WTC11 (cell line): ENCODE data around the gene ENTREP1. TPM values are rescaled to one million over a fixed set of nuclear protein-coding genes. Genes with fewer than 3 reads are reported as not detected.

Experiments used
- ATAC-seq: fragments of 200-7000 bp; cut with Tn5 transposase; 2 replicates; pipeline ENCODE4 v1.10.0; 2021; ENCODE audit warnings: mild to moderate bottlenecking, moderate library complexity
- CTCF ChIA-PET: fragments of 300-600 bp; sonication (Branson Sonifier 250); formaldehyde crosslinking; loops from one replicate; lab custom pipeline; 2021; ENCODE audit warnings: antibody characterized with exemption; lab: Charles Lee
- POLR2A ChIA-PET: fragments of 350-600 bp; sonication (Branson Sonifier 250); formaldehyde crosslinking; loops from one replicate; lab custom pipeline; 2021; ENCODE audit warnings: antibody characterized with exemption; lab: Charles Lee
- DNase-seq: peaks from one replicate; pipeline ENCODE4 v3.0.0; 2021; ENCODE audit warnings: low spot score
- H3K27ac Mint-ChIP-seq: 2 replicates; pipeline ENCODE4 v1.8.0; 2021; ENCODE audit warnings: mixed read lengths
- H3K27me3 Mint-ChIP-seq: 2 replicates; pipeline ENCODE4 v1.8.0; 2021; ENCODE audit warnings: low read depth, mild to moderate bottlenecking, moderate library complexity, mixed read lengths
- H3K36me3 Mint-ChIP-seq: 2 replicates; pipeline ENCODE4 v1.8.0; 2021; ENCODE audit warnings: mixed read lengths
- H3K4me1 Mint-ChIP-seq: 2 replicates; pipeline ENCODE4 v1.8.0; 2022; ENCODE audit warnings: mixed read lengths
- H3K4me3 Mint-ChIP-seq: 2 replicates; pipeline ENCODE4 v1.8.0; 2021; ENCODE audit warnings: mild to moderate bottlenecking, moderate library complexity, mixed read lengths
- H3K9me3 Mint-ChIP-seq: 2 replicates; pipeline ENCODE4 v1.8.0; 2021; ENCODE audit warnings: mixed read lengths
- ATF1 ChIP-seq: sonication (generic); formaldehyde crosslinking; IDR thresholded peaks from 2 replicates; pipeline ENCODE4 v1.8.1; 2023; ENCODE audit warnings: mild to moderate bottlenecking, moderate library complexity, missing genetic modification reagents
- FOXK1 ChIP-seq: sonication (generic); formaldehyde crosslinking; IDR thresholded peaks from 2 replicates; pipeline ENCODE4 v1.8.0; 2022; ENCODE audit warnings: mild to moderate bottlenecking, moderate library complexity, missing genetic modification reagents
- FOXP1 ChIP-seq: sonication (generic); formaldehyde crosslinking; IDR thresholded peaks from 2 replicates; pipeline ENCODE4 v1.8.0; 2022; ENCODE audit warnings: missing genetic modification reagents, mild to moderate bottlenecking, moderate library complexity, borderline replicate concordance
- GTF2I ChIP-seq: fragments of 250-450 bp; sonication (Bioruptor Pico); conservative IDR thresholded peaks from 2 replicates; pipeline ENCODE4 v1.4.0; 2021; ENCODE audit warnings: mild to moderate bottlenecking
- HMGA2 ChIP-seq: fragments of 250-450 bp; sonication (Bioruptor Pico); IDR thresholded peaks from 2 replicates; pipeline ENCODE4 v1.4.0; 2021; ENCODE audit warnings: mild to moderate bottlenecking, moderate library complexity
- IRF2 ChIP-seq: sonication (generic); formaldehyde crosslinking; IDR thresholded peaks from 2 replicates; pipeline ENCODE4 v1.8.0; 2022; ENCODE audit warnings: low read depth, missing genetic modification reagents, borderline replicate concordance
- JUN ChIP-seq: sonication (generic); formaldehyde crosslinking; IDR thresholded peaks from 2 replicates; pipeline ENCODE4 v1.8.0; 2023; ENCODE audit warnings: mild to moderate bottlenecking, missing genetic modification reagents
- NFATC4 ChIP-seq: fragments of 250-450 bp; sonication (Bioruptor Pico); IDR thresholded peaks from 2 replicates; pipeline ENCODE4 v1.9.0; 2021; ENCODE audit warnings: mild to moderate bottlenecking
- NFYB ChIP-seq: sonication (generic); formaldehyde crosslinking; conservative IDR thresholded peaks from 2 replicates; pipeline ENCODE4 v1.8.0; 2022; ENCODE audit warnings: low read depth, missing genetic modification reagents
- NR1H2 ChIP-seq: sonication (generic); formaldehyde crosslinking; IDR thresholded peaks from 2 replicates; pipeline ENCODE4 v1.9.0; 2021; ENCODE audit warnings: mild to moderate bottlenecking, moderate library complexity, missing genetic modification reagents
- RORB ChIP-seq: fragments of 250-450 bp; sonication (Bioruptor Pico); IDR thresholded peaks from 2 replicates; pipeline ENCODE4 v1.9.0; 2021; ENCODE audit warnings: mild to moderate bottlenecking
- TEAD1 ChIP-seq: sonication (generic); formaldehyde crosslinking; IDR thresholded peaks from 2 replicates; pipeline ENCODE4 v1.8.0; 2022; ENCODE audit warnings: mild to moderate bottlenecking, missing genetic modification reagents
- TP53 ChIP-seq: sonication (generic); formaldehyde crosslinking; IDR thresholded peaks from 2 replicates; pipeline ENCODE4 v1.8.1; 2023; ENCODE audit warnings: mild to moderate bottlenecking, missing genetic modification reagents
- ZBTB21 ChIP-seq: sonication (generic); formaldehyde crosslinking; IDR thresholded peaks from 2 replicates; pipeline ENCODE4 v1.8.1; 2023; ENCODE audit warnings: mild to moderate bottlenecking, missing genetic modification reagents, borderline replicate concordance
- ZNF219 ChIP-seq: sonication (generic); formaldehyde crosslinking; IDR thresholded peaks from 2 replicates; pipeline ENCODE4 v1.8.0; 2023; ENCODE audit warnings: missing genetic modification reagents, mild to moderate bottlenecking, borderline replicate concordance
- ZNF232 ChIP-seq: sonication (generic); formaldehyde crosslinking; IDR thresholded peaks from 2 replicates; pipeline ENCODE4 v1.8.0; 2022; ENCODE audit warnings: mild to moderate bottlenecking, missing genetic modification reagents
- ZNF396 ChIP-seq: fragments of 250-450 bp; sonication (Bioruptor Pico); IDR thresholded peaks from 2 replicates; pipeline ENCODE4 v1.8.0; 2021; ENCODE audit warnings: mild to moderate bottlenecking, moderate library complexity, borderline replicate concordance
- ZNF423 ChIP-seq: fragments of 250-450 bp; sonication (Bioruptor Pico); IDR thresholded peaks from 2 replicates; pipeline ENCODE4 v2.1.2; 2022; ENCODE audit warnings: mild to moderate bottlenecking, moderate library complexity
- ZNF671 ChIP-seq: fragments of 250-450 bp; sonication (Bioruptor Pico); IDR thresholded peaks from 2 replicates; pipeline ENCODE4 v1.8.0; 2021; ENCODE audit warnings: mild to moderate bottlenecking
- total RNA-seq: library from RNA; stranded (reverse); gene quantifications from 3 replicates; pipeline ENCODE4 v1.2.3, GENCODE V29; 2021
- TF ChIP-seq, protein P1 (sequence below): sonication (generic); formaldehyde crosslinking; IDR thresholded peaks from 2 replicates; pipeline ENCODE4 v1.8.0; 2022; ENCODE audit warnings: mild to moderate bottlenecking, missing genetic modification reagents
- TF ChIP-seq, protein P2 (sequence below): sonication (generic); formaldehyde crosslinking; IDR thresholded peaks from 2 replicates; pipeline ENCODE4 v1.8.0; 2023; ENCODE audit warnings: missing genetic modification reagents
- TF ChIP-seq, protein P3 (sequence below): sonication (generic); formaldehyde crosslinking; IDR thresholded peaks from 2 replicates; pipeline ENCODE4 v1.8.1; 2023; ENCODE audit warnings: mild to moderate bottlenecking, missing genetic modification reagents
- TF ChIP-seq, protein P4 (sequence below): fragments of 200-600 bp; IDR thresholded peaks from 2 replicates; pipeline ENCODE4 v1.8.0; 2022; ENCODE audit warnings: antibody characterized with exemption
- TF ChIP-seq, protein P5 (sequence below): sonication (generic); formaldehyde crosslinking; IDR thresholded peaks from 2 replicates; pipeline ENCODE4 v1.8.1; 2023; ENCODE audit warnings: mild to moderate bottlenecking, missing genetic modification reagents
- TF ChIP-seq, protein P6 (sequence below): fragments of 250-450 bp; sonication (Bioruptor Pico); IDR thresholded peaks from 2 replicates; pipeline ENCODE4 v2.1.2; 2022; ENCODE audit warnings: mild to moderate bottlenecking, moderate library complexity

Gene ENTREP1
- total RNA-seq, 1 experiment from 2014 or later, result 22.4 TPM

DNA sequence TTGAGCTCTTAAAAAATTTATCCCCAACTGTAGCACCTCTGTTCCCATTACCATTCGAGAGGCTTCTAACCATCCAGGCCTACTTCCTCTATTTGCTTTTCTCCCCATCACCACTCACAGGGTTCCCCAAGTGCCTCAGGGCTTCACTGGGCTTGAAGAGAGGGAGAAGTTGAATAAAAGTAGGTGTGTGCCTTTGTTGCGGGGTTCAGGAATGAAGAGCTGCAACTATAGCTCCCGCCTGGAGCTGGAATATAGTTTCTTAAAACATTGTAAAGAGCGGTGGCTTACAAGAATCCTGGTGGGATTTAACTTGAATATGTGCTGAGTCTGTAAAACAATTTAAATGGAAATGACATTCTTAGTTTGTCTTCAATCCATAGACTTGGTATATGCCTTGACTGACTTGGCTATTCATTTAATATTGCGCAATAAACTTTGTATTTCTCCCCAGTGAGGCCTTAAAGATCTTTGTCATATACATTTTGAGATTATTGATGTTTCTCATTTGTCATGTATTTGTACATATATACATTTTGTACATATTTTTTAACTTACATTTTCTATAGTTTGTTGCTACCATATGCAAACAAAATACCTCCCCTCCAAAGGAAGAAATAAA is 7.2 kb downstream of the ENTREP1 start:
- no peaks in the 10 kb centered on the region for H3K27me3 Mint-ChIP-seq
- TF ChIP-seq, protein P1, sequence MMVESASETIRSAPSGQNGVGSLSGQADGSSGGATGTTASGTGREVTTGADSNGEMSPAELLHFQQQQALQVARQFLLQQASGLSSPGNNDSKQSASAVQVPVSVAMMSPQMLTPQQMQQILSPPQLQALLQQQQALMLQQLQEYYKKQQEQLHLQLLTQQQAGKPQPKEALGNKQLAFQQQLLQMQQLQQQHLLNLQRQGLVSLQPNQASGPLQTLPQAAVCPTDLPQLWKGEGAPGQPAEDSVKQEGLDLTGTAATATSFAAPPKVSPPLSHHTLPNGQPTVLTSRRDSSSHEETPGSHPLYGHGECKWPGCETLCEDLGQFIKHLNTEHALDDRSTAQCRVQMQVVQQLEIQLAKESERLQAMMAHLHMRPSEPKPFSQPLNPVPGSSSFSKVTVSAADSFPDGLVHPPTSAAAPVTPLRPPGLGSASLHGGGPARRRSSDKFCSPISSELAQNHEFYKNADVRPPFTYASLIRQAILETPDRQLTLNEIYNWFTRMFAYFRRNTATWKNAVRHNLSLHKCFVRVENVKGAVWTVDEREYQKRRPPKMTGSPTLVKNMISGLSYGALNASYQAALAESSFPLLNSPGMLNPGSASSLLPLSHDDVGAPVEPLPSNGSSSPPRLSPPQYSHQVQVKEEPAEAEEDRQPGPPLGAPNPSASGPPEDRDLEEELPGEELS (CRISPR knock-in tag), result no peak
- TF ChIP-seq NFYB (CRISPR knock-in tag), result no peak
- no peak for TF ChIP-seq NR1H2 (CRISPR knock-in tag)
- no peak for TF ChIP-seq ZBTB21
- no peak for TF ChIP-seq RORB
- TF ChIP-seq JUN (CRISPR knock-in tag), result no peak
- no peak for TF ChIP-seq IRF2
- TF ChIP-seq, protein P2, sequence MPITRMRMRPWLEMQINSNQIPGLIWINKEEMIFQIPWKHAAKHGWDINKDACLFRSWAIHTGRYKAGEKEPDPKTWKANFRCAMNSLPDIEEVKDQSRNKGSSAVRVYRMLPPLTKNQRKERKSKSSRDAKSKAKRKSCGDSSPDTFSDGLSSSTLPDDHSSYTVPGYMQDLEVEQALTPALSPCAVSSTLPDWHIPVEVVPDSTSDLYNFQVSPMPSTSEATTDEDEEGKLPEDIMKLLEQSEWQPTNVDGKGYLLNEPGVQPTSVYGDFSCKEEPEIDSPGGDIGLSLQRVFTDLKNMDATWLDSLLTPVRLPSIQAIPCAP (CRISPR knock-in tag), result no peak
- no peak for TF ChIP-seq ZNF232
- TF ChIP-seq, protein P3, sequence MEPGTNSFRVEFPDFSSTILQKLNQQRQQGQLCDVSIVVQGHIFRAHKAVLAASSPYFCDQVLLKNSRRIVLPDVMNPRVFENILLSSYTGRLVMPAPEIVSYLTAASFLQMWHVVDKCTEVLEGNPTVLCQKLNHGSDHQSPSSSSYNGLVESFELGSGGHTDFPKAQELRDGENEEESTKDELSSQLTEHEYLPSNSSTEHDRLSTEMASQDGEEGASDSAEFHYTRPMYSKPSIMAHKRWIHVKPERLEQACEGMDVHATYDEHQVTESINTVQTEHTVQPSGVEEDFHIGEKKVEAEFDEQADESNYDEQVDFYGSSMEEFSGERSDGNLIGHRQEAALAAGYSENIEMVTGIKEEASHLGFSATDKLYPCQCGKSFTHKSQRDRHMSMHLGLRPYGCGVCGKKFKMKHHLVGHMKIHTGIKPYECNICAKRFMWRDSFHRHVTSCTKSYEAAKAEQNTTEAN (CRISPR knock-in tag), result no peak
- no peak for TF ChIP-seq ZNF219 (CRISPR knock-in tag)
- TF ChIP-seq ZNF396 (CRISPR knock-in tag), result no peak
- TF ChIP-seq ATF1 (CRISPR knock-in tag), result no peak
- no peak for TF ChIP-seq GTF2I (CRISPR knock-in tag)
- TF ChIP-seq ZNF423 (CRISPR knock-in tag), result no peak
- TF ChIP-seq FOXK1, result no peak
- no peak for TF ChIP-seq TP53 (CRISPR knock-in tag)
- no peak for TF ChIP-seq ZNF671 (CRISPR knock-in tag)
- TF ChIP-seq, protein P4, sequence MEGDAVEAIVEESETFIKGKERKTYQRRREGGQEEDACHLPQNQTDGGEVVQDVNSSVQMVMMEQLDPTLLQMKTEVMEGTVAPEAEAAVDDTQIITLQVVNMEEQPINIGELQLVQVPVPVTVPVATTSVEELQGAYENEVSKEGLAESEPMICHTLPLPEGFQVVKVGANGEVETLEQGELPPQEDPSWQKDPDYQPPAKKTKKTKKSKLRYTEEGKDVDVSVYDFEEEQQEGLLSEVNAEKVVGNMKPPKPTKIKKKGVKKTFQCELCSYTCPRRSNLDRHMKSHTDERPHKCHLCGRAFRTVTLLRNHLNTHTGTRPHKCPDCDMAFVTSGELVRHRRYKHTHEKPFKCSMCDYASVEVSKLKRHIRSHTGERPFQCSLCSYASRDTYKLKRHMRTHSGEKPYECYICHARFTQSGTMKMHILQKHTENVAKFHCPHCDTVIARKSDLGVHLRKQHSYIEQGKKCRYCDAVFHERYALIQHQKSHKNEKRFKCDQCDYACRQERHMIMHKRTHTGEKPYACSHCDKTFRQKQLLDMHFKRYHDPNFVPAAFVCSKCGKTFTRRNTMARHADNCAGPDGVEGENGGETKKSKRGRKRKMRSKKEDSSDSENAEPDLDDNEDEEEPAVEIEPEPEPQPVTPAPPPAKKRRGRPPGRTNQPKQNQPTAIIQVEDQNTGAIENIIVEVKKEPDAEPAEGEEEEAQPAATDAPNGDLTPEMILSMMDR, result no peak
- no peak for TF ChIP-seq NFATC4 (CRISPR knock-in tag)
- peak overlapping the region; percentile 85 for H3K27ac Mint-ChIP-seq
- CTCF ChIA-PET, result interaction anchor here (0.8 to 1.7 kb wide), 2 partner anchors 71 to 109 kb away, joined by 6 read pairs; no protein-coding TSS in a partner anchor
- peaks cover 43% of the 10 kb centered on the region for H3K4me1 Mint-ChIP-seq
- DNase-seq, result no peak
- POLR2A ChIA-PET, result no interaction called here
- no peak overlapping the region for H3K4me3 Mint-ChIP-seq
- H3K9me3 Mint-ChIP-seq, result no peaks in the 10 kb centered on the region
- H3K36me3 Mint-ChIP-seq, result no peaks in the 10 kb centered on the region
- peak; percentile 66 for ATAC-seq

DNA sequence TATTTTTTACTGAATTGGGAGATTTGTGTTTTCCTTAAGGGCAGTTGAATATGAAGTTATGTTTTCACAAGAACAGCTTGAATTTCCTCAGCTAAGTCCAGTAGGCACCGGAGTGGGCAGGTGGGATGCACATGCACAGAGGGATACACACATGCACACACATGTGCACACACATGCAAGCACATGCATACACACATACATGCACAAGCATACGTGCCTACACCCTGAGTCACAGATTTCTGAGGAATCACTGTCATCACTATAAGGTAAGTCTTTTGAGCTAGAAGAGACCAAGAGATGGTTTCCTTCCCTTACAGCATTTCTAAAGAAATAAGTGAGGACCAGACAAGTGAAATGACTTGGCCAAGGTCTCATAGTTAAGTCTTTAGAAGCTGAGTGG is 8.7 kb downstream of the ENTREP1 start:
- H3K27me3 Mint-ChIP-seq, result no peaks in the 10 kb centered on the region
- CTCF ChIA-PET, result interaction anchor here (1.8 kb wide), 1 partner anchor 10 kb away, joined by 11 read pairs; no protein-coding TSS in a partner anchor

More for the DNA sequence above, 8.7 kb downstream of the ENTREP1 start:
- no peak overlapping the region for H3K4me3 Mint-ChIP-seq
- DNase-seq, result no peak
- no peaks in the 10 kb centered on the region for H3K36me3 Mint-ChIP-seq
- TF ChIP-seq ZNF232 (no peak), FOXP1 (CRISPR knock-in tag) (no peak), TP53 (CRISPR knock-in tag) (no peak), HMGA2 (CRISPR knock-in tag) (no peak), TEAD1 (CRISPR knock-in tag) (no peak), ZNF671 (CRISPR knock-in tag) (no peak), ATF1 (CRISPR knock-in tag) (no peak)
- TF ChIP-seq, protein P5, sequence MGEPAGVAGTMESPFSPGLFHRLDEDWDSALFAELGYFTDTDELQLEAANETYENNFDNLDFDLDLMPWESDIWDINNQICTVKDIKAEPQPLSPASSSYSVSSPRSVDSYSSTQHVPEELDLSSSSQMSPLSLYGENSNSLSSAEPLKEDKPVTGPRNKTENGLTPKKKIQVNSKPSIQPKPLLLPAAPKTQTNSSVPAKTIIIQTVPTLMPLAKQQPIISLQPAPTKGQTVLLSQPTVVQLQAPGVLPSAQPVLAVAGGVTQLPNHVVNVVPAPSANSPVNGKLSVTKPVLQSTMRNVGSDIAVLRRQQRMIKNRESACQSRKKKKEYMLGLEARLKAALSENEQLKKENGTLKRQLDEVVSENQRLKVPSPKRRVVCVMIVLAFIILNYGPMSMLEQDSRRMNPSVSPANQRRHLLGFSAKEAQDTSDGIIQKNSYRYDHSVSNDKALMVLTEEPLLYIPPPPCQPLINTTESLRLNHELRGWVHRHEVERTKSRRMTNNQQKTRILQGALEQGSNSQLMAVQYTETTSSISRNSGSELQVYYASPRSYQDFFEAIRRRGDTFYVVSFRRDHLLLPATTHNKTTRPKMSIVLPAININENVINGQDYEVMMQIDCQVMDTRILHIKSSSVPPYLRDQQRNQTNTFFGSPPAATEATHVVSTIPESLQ, result no peak
- TF ChIP-seq, protein P6, sequence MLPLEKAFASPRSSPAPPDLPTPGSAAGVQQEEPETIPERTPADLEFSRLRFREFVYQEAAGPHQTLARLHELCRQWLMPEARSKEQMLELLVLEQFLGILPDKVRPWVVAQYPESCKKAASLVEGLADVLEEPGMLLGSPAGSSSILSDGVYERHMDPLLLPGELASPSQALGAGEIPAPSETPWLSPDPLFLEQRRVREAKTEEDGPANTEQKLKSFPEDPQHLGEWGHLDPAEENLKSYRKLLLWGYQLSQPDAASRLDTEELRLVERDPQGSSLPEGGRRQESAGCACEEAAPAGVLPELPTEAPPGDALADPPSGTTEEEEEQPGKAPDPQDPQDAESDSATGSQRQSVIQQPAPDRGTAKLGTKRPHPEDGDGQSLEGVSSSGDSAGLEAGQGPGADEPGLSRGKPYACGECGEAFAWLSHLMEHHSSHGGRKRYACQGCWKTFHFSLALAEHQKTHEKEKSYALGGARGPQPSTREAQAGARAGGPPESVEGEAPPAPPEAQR, result no peak
- TF ChIP-seq, protein P3 (CRISPR knock-in tag), result no peak
- TF ChIP-seq, all 79 proteins: peak for 0
- no peak for ATAC-seq
- Mint-ChIP-seq H3K9me3 (no peaks in the 10 kb centered on the region), H3K4me1 (peaks cover 37% of the 10 kb centered on the region), H3K27ac (no peak overlapping the region)
- POLR2A ChIA-PET, result no interaction called here
